ENCODE data around the gene STIL.

GRCh38 chr1:47232187-47232874 is 81.6 kb downstream of the STIL start, which contains the start of gene TAL1:
- TF ChIP-seq CTCF (IDR thresholded peaks at IDR 0.05; ENCODE audit: borderline replicate concordance, extremely low read depth, low read length, poor library complexity, severe bottlenecking) (no peak), EZH2 (IDR thresholded peaks at IDR 0.05; ENCODE audit: borderline replicate concordance, low read depth, low read length, severe bottlenecking) (no peak)

Data from DND-41 (cell line).